ENCODE data around the gene NFE2L1.

The NFE2L1 gene

GRCh38 chr17:48110761-48111160 lies 62.6 kb downstream of the NFE2L1 start:
- TF ChIP-seq CTCF (IDR thresholded peaks at IDR 0.05): no peak
- no peak for TF ChIP-seq ZFX (IDR thresholded peaks at IDR 0.05; ENCODE audit: borderline replicate concordance)
- no peak overlapping the region for H3K27ac ChIP-seq

All from 22Rv1 (cell line).